Dendritic cell treated with granulocyte-macrophage colony-stimulating factor and Interleukin-4, amounts not matched to agents 40 ng/mL and 50 ng/mL, for 4 days (primary cell): ENCODE measurements around the gene SLC8B1.
A peak's percentile ranks its signal among the peaks of the same experiment; 100 is the strongest.
"Not testable (repeated sequence)": the region's sequence is repeated elsewhere in the genome, so short reads cannot be mapped to it uniquely, and the experiment has no call there.

ENCODE experiments used
- H3K27ac Mint-ChIP-seq: one replicate; pipeline ENCODE4 v1.8.0; 2022; ENCODE audit warnings: mild to moderate bottlenecking, mixed read lengths
- H3K27me3 Mint-ChIP-seq: one replicate; pipeline ENCODE4 v1.8.0; 2022; ENCODE audit warnings: mild to moderate bottlenecking, mixed read lengths
- H3K36me3 Mint-ChIP-seq: one replicate; pipeline ENCODE4 v1.8.0; 2022; ENCODE audit warnings: low read depth, mixed read lengths
- H3K4me1 Mint-ChIP-seq: one replicate; pipeline ENCODE4 v1.8.0; 2022; ENCODE audit warnings: low read depth, mixed read lengths
- H3K4me3 Mint-ChIP-seq: one replicate; pipeline ENCODE4 v1.8.0; 2022; ENCODE audit warnings: mild to moderate bottlenecking, moderate library complexity, mixed read lengths
- H3K9me3 Mint-ChIP-seq: one replicate; pipeline ENCODE4 v1.8.0; 2022; ENCODE audit warnings: mixed read lengths
- intact Hi-C: fragments of 100-400 bp; cut with micrococcal nuclease; formaldehyde crosslinking; loops from one replicate; pipeline ENCODE4 v1.15.0; 2022

SLC8B1 gene

GRCh38 chr12:113365639-113366395, 30.9 kb upstream of the SLC8B1 start:
- no peak overlapping the region for H3K4me3 Mint-ChIP-seq
- no peaks in the 10 kb centered on the region for H3K9me3 Mint-ChIP-seq
- peaks cover 52% of the 10 kb centered on the region for H3K4me1 Mint-ChIP-seq
- H3K27ac Mint-ChIP-seq = no peak overlapping the region
- no peaks in the 10 kb centered on the region for H3K27me3 Mint-ChIP-seq
- peaks cover 15% of the 10 kb centered on the region for H3K36me3 Mint-ChIP-seq
- intact Hi-C loops = no loop called here

DNA sequence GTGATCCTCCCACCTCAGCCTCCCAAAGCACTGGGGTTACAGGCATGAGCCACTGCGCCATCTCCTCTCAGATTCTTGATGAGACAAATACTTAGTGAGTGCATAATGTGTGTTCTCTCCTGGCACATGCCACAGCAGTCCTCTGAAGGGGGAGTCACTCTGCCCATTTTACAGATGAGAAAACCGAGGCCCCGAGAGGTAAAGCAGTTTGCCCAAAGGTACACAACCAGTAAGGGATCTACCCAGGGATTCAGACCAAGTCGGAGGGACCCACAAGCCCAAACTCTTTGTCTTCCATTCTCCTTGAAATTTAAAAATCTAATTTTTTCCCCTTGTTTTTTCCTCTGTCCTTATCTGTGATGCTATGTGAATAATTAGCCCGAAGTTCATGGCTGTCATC, 29.8 kb upstream of the SLC8B1 start:
- H3K27ac Mint-ChIP-seq = no peak overlapping the region
- no peak overlapping the region for H3K4me3 Mint-ChIP-seq
- H3K36me3 Mint-ChIP-seq = peaks cover 26% of the 10 kb centered on the region
- H3K27me3 Mint-ChIP-seq = no peaks in the 10 kb centered on the region
- H3K9me3 Mint-ChIP-seq = no peaks in the 10 kb centered on the region
- intact Hi-C loops = no loop called here
- peaks cover 57% of the 10 kb centered on the region for H3K4me1 Mint-ChIP-seq

GRCh38 chr12:113361574-113362370, 26.9 kb upstream of the SLC8B1 start:
- intact Hi-C loops = no loop called here
- Mint-ChIP-seq H3K27ac (peak overlapping the region; percentile 75), H3K4me1 (peaks cover 39% of the 10 kb centered on the region), H3K9me3 (no peaks in the 10 kb centered on the region), H3K4me3 (peak overlapping the region; percentile 40), H3K27me3 (no peaks in the 10 kb centered on the region), H3K36me3 (peaks cover 36% of the 10 kb centered on the region)

GRCh38 chr12:113359939-113360748, 25.2 kb upstream of the SLC8B1 start:
- H3K36me3 Mint-ChIP-seq = peaks cover 36% of the 10 kb centered on the region
- H3K27ac Mint-ChIP-seq = peak overlapping the region; percentile 84
- H3K4me3 Mint-ChIP-seq = peak overlapping the region; percentile 90
- intact Hi-C loops = loop anchor here (2.0 kb wide), 1 partner anchor 63 kb away; the partner anchor contains the start of gene SDSL
- no peaks in the 10 kb centered on the region for H3K27me3 Mint-ChIP-seq
- H3K9me3 Mint-ChIP-seq = no peaks in the 10 kb centered on the region
- peaks cover 33% of the 10 kb centered on the region for H3K4me1 Mint-ChIP-seq

- Mint-ChIP-seq H3K27ac (peak overlapping the region; percentile 84), H3K4me1 (peaks cover 33% of the 10 kb centered on the region), H3K36me3 (peaks cover 36% of the 10 kb centered on the region), H3K27me3 (no peaks in the 10 kb centered on the region), H3K9me3 (no peaks in the 10 kb centered on the region), H3K4me3 (peak overlapping the region; percentile 90)
- intact Hi-C loops = loop anchor here (2.0 kb wide), 1 partner anchor 63 kb away; the partner anchor contains the start of gene SDSL
These were observed 24.4 kb upstream of the SLC8B1 start for GRCh38 chr12:113359133-113359938.

DNA sequence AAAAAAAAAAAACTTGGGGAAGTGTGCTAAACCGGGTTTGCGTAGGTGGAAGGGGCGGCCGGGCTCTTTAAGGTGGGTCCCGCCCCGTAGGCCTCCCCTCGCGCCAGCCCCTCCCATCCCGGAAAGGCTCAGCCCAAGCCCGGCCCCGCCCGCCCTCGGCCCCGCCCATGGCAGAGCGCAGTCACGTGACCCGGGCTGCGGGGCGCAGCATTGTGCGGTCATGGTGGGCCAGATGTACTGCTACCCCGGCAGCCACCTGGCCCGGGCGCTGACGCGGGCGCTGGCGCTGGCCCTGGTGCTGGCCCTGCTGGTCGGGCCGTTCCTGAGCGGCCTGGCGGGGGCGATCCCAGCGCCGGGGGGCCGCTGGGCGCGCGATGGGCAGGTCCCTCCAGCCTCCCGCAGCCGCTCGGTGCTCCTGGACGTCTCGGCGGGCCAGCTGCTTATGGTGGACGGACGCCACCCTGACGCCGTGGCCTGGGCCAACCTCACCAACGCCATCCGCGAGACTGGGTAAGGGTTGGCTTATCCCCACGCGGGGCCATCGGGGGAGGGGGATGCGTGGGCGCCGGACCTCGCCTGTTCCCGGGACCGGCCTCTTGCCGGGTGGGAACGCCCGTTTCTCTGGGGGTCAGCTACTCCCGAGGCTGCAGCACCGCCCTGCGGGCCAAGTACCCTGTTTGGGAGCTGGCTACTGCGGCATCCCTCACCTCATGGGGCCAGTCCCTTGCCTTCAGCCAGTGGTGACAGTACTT, 23.6 kb upstream of the SLC8B1 start, which contains the start of gene PLBD2:
Gene PLBD2, plus strand, starts transcription at position 207 of the 752 bp plus-strand sequence. Its CDS starts 14 bp downstream, at position 221.
- H3K4me1 Mint-ChIP-seq = peaks cover 33% of the 10 kb centered on the region
- H3K27me3 Mint-ChIP-seq = no peaks in the 10 kb centered on the region
- intact Hi-C loops = loop anchor here (1.0 to 2.0 kb wide), 3 partner anchors 23 to 64 kb away; partner anchors contain the start of genes SDSL and SLC8B1
- no peaks in the 10 kb centered on the region for H3K9me3 Mint-ChIP-seq
- H3K27ac Mint-ChIP-seq = peak within 1 kb of the TSS; percentile 84
- peak within 1 kb of the TSS; percentile 90 for H3K4me3 Mint-ChIP-seq
- H3K36me3 Mint-ChIP-seq = peaks cover 36% of the 10 kb centered on the region

- H3K27me3 Mint-ChIP-seq, H3K4me3 Mint-ChIP-seq, H3K27ac Mint-ChIP-seq, H3K36me3 Mint-ChIP-seq, intact Hi-C loops, H3K9me3 Mint-ChIP-seq, H3K4me1 Mint-ChIP-seq: not testable (repeated sequence)
These were observed 19.3 kb upstream of the SLC8B1 start for GRCh38 chr12:113354192-113354591.

- Mint-ChIP-seq H3K27me3 (peaks cover 15% of the 10 kb centered on the region), H3K9me3 (no peaks in the 10 kb centered on the region), H3K27ac (no peak overlapping the region), H3K4me3 (no peak overlapping the region), H3K4me1 (peaks cover 16% of the 10 kb centered on the region), H3K36me3 (no peaks in the 10 kb centered on the region)
- intact Hi-C loops = no loop called here
These were observed 16.2 kb upstream of the SLC8B1 start for GRCh38 chr12:113351089-113351488.

DNA sequence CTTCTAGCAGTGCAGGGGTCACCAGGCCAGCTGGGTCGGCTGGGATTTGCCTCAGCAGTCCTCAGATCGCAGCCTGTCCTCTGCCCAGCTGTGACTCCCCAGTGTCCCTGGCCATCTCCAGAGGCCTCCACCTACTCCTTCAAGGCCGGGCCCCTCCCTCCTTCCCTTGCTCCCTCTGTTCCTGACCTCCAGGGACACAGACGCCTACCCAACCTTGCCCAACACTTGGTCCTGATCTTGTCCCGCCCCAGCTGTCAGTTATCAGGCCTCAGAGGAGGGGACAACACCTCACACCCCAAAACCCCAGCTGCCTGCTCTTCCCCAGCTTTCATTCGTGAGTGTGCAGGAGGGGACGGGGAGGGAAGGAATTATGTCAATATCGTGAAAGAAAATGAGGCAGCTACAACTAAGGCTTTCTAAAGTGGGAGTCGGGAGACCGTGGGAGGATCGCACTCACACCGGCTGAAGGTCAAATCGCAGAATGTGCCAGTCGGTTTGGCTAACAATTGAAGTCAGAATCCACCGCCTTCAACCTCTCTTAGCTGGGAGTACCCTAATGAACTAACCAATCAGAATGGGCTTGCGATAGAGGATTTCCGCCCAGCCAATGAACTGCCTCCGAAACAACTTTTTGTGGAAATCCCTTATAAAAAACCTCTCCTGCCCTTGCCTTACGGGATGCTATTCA, 14.1 kb upstream of the SLC8B1 start:
- Mint-ChIP-seq H3K36me3 (no peaks in the 10 kb centered on the region), H3K4me1 (peaks cover 17% of the 10 kb centered on the region), H3K9me3 (no peaks in the 10 kb centered on the region), H3K4me3 (no peak overlapping the region), H3K27me3 (peaks cover 15% of the 10 kb centered on the region), H3K27ac (no peak overlapping the region)
- intact Hi-C loops = no loop called here

- intact Hi-C loops = no loop called here
- Mint-ChIP-seq H3K9me3 (no peaks in the 10 kb centered on the region), H3K4me3 (no peak overlapping the region), H3K4me1 (peaks cover 17% of the 10 kb centered on the region), H3K27me3 (peaks cover 15% of the 10 kb centered on the region), H3K27ac (no peak overlapping the region), H3K36me3 (no peaks in the 10 kb centered on the region)
These were observed 13.0 kb upstream of the SLC8B1 start for GRCh38 chr12:113347892-113348291.

- Mint-ChIP-seq H3K27me3 (peaks cover 12% of the 10 kb centered on the region), H3K36me3 (no peaks in the 10 kb centered on the region), H3K4me3 (no peak overlapping the region), H3K9me3 (no peaks in the 10 kb centered on the region), H3K27ac (peak overlapping the region; percentile 56), H3K4me1 (peaks cover 14% of the 10 kb centered on the region)
- intact Hi-C loops = no loop called here
These were observed 12.2 kb upstream of the SLC8B1 start for GRCh38 chr12:113347107-113347506.

GRCh38 chr12:113346353-113346752, 11.4 kb upstream of the SLC8B1 start:
- intact Hi-C loops = no loop called here
- Mint-ChIP-seq H3K36me3 (no peaks in the 10 kb centered on the region), H3K27me3 (peaks cover 12% of the 10 kb centered on the region), H3K4me1 (peaks cover 21% of the 10 kb centered on the region), H3K4me3 (no peak overlapping the region), H3K27ac (peak overlapping the region; percentile 56), H3K9me3 (no peaks in the 10 kb centered on the region)
